Myocyte (in vitro differentiated cells): ENCODE data around the gene IL19. TPM values are rescaled to one million over a fixed set of nuclear protein-coding genes. Genes with fewer than 3 reads are reported as not detected.
"Not testable (repeated sequence)": the region's sequence is repeated elsewhere in the genome, so short reads cannot be mapped to it uniquely, and the experiment has no call there.

Experiments used
- DNase-seq: peaks from one replicate; pipeline ENCODE4 v3.0.0-alpha.2; 2012; ENCODE audit warnings: low read depth
- total RNA-seq: library from RNA; depleted of rRNA; stranded (reverse); fragments of >200 nt; gene quantifications from 2 replicates; pipeline ENCODE4 v1.2.3, GENCODE V29; 2014

IL19 gene
- total RNA-seq, 1 donor from 2014 or later = not detected

DNA sequence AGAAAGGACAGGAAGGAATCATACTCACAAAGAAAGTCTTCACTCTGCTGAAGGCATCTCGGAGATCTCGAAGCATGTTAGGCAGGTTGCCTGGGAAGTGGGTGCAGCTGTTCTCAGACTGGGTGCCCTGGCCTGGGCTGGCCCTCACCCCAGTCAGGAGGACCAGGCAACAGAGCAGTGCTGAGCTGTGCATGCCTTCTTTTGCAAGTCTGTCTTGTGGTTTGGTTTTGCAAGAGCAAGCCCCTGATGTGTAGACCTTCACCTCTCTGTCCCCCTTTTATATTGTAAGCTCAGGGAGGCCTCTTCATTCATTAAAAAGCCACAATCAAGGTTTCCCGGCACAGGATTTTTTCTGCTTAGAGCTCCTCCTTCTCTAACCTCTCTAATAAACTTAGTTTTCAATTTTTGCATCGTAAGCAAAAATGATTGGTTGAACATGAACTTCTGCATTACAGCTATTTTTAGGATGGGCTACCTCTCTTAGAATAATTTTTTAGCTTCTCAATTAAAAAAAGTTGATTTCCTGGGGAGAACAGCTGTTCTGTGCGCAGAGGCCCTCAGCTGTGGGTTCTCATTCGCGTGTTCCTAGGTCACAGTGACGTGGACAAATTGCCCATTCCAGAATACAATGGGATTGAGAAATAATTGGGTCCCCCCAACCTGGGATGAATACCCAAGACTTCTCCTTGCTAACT, 1.8 kb downstream of the IL19 start, which contains the start of gene IL10:
TSS of gene IL10 (minus strand) at position 252 of the 695 bp plus-strand sequence. CDS start at position 193, 59 bp downstream.
- peak; percentile 37 for DNase-seq

DNA sequence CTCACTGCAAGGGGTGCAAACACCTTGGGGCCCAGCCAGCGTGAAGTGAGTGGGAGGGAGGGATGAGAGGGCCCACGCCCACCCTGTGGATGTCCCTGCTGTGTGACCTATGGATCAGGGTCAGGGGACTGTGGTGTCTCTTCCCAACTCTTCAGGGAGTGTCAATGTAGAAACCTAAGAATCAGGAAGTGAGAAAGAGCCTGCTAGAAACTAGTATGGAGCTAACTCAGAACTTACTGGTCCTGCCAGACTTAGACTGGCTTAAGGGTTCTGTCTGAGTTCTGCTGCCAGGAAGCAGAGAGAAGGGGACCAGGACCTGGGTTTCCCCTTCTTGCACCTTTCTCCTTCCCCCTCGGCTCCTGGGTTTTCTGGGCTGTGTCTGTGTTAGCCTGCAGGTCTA, 3.5 kb downstream of the IL19 start:
- no peak for DNase-seq

DNA sequence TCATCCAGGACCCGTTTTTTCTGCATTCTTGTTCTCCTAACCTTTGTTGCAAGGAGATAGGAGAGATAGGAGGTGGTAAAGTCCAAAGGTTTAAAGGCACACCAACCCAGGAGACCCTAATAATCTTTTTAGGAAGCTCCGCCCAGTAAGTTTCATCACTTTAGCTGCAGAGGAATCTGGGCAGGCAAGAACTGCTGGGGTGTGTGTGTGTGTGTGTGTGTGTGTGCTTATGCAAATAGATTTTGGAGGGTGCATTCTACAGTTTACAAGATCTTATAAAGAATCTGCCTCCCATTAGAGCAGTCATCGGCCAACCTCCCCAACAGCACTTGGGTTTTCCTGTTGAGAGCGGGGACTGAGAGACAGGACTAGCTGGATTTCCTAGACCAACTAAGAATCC, 5.7 kb downstream of the IL19 start:
- DNase-seq = no peak

DNA sequence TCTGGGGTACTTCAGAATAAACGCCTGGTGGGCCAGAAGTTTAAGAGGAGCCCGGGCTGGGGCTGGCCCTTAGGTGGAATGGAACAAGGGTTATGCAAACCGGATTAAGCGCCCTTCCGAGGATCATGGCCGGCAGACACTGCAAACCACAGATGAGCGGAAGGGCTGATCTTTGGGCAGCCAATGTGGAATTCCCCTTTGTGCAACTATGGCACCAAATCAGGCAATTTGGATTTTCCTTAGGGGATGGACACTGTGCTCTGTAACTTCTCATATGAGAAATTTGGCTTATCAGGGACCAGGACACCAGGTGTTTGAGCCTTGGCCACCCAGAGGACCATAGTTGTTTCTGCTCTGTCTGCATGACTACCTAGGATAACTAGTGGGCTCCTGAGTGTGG, 7.5 kb downstream of the IL19 start:
- DNase-seq = no peak

DNA sequence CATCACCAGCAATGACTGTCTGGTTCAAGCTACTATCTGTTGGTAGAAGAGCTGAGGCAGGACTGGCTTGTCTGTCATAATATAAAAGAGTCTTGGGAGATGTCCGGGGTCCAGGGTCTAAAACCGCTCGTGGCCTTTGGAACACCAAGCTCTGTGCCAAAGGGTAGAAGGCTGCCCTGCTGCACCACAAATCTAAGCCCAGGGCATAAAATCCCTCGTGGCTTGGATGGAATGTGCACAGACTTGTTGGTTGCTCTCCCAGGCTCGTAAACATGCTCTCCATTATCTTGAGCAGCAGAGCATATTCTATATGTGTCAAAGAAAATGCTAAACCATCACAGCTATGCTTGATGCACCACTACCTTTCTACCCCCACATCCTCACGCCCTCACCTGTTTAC, 8.3 kb downstream of the IL19 start:
- not testable (repeated sequence) for DNase-seq

DNA sequence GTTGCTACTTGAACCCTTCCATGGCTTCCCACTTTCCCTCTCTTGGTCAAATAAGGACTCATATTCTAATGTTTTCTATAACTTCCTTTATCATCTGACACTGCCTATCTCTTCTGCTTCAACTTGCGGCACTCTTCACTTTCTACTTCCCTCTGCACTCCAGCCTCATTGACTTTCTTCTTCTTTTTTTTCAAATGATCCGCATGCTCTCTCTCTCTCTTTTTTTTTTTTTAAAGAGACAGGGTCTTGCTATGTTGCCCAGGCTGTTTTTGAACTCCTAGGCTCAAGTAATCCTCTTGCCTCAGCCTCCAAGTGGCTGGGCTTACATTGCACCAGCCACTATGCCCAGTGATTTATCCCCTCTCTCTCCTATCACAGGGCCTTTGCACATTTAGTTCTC, 9.1 kb downstream of the IL19 start:
- DNase-seq = no peak

DNA sequence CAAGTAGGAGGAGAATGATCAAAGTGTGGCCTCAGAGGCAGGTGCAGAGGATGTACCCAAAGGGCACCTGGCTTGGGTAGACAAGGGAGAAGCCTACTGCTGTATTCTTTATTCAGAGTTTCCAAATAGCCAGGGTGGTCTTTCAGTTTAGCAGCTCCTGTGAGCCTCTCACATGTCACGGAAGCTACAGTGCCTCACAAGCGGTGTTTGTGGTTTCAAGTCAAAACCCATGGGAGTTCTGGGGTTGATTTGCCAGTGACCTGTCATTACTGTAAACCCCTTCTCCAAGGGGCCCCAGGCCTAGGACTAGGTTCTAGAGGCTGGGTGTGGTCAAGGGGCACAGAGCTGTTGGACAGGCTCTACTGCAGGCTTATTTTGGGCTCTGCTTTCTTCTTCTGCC, 11.9 kb downstream of the IL19 start:
- DNase-seq = no peak

DNA sequence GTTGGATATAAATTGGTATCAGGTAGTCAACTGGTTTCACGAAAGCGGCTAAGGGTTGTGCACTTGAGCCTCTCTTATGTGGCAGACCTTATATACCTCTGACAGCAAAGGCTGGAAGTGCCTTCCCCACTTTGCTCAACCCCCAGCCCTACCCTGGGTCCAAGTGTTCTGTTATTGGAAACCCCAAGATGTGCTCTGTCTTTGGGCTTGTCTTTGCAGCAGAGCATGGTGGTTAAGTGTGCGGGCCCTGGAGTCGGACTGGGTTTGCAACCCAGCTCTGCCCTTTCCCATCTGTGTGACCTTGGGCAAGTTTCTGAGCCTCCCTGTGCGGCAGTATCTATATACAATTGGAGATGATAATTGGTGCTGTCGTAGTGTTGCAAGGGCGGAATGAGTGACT, 12.9 kb downstream of the IL19 start:
- DNase-seq = no peak

DNA sequence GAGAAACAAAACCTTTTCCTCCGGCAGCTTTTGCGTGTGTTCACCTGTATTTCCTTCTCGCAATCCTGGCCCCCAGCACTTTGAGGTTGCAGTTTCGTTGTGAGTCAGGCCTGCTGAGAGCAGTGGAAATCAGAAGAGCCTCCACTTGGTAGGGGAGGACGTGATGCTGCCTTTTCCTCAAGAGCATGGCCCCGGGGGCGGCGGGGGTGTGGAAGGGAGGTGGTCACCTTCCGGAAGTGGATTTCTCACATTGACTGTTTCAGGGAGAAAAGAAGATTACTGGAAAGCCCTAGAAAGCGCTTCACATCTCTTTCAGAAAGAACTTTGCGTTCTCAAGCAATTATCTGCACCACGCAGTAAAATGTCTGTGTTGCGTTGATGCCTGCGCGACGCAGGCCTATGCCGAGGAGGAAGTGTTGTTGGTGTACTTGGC, 13.9 kb downstream of the IL19 start:
- no peak for DNase-seq

DNA sequence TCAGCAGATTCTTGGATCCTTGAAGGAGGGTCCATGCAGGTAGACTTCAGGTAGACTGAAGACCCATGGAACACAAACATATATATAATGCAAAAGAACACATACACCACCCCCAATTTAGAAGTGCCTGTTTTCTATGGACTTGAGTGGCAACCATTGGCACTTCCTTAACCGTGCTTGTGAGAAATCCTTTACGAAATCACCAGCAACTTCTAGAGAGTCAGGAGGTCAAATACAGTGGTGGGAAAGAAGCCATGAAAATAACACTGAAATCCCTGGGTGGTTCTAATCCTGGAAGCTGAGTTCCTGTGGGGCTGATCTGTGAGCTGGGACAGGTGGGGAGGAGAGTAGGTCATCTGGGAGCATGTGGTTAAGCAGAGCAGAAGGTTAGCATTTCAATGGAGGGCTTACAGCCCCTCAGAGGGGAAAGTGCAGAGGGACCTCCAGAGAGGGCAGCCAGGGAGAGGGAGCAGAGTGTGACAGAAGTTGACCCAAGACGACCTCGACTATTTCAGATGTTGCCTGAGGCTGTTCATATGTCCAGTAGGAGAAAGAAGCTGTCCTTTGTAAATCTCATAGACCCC, 14.7 kb downstream of the IL19 start:
- DNase-seq = no peak

DNA sequence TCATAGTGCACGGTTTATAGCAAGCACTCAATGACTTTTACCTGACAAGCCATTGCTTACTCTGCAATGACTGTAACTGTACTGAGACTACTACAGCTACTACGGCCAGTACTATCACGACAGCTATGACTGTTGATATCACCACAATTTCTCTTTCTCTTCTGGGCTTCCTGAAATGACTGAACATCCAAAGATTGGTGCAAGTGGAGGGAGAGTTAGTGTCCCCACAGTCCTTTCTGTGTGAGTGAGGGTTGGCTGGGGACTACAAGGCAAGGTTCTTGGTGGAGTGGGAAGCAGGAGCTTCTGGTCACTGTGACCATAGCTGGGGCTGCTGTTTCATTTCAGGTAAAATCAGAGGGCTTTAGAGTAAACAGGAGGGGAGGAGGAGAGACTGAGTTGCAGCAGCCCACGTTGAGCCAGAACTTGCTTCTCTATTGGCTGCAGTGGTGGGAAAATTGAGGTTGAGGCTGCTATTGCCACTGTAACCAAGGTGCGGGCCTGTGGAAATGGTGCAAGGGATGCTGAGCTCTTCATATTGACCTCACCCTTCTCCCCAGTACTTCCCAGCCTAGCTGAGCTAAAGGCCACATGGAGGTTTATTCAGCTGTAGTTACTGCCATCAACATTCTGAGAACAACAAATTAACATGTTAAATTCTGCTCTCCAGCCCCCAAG, 15.8 kb downstream of the IL19 start:
- DNase-seq = no peak

DNA sequence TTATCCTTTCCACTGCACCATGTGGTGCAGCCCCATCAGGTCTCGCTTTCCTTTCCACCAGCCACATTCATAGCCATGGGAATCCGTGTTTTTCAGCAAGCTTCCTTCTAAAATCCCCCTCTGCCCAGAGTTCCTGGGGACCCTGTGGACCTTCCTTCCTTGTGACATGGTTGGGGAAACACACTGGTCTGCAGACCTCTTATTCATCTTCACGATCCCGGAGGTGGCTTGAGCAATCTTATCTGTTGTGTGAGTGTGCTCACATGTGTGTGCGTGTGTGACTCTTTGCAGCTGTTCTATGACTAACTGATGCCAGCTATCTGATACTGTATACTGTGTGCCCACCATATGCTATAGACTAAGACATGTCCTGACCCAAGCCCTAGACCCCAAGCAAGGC, 17.3 kb downstream of the IL19 start:
- peak; percentile 18 for DNase-seq

DNA sequence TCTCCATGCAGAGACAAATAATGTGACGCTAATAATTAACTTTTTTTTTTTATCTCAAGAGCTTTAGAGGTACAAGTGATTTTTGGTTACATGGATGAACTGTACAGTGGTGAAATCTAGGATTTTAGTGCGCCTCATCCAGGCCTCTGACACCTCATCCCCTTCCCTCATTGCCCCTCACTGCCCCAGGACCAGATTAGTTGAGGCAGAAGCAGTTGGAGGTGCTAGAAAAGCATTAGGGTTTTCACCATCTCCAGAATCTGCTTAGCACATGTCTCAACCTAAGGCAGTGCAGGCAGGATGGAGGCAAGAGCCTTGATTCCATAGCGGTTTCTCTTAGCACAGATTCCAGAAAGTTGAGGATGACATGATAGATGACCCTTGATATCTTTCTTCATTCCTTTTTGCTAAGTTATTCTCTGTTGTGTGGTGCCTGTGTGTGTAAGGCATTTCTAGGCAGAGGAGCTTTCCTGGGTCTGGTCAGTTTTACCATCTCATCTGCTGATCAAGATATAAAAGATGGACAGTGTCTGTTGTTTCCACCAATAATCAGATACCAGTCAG, 18.0 kb downstream of the IL19 start:
- DNase-seq = no peak

DNA sequence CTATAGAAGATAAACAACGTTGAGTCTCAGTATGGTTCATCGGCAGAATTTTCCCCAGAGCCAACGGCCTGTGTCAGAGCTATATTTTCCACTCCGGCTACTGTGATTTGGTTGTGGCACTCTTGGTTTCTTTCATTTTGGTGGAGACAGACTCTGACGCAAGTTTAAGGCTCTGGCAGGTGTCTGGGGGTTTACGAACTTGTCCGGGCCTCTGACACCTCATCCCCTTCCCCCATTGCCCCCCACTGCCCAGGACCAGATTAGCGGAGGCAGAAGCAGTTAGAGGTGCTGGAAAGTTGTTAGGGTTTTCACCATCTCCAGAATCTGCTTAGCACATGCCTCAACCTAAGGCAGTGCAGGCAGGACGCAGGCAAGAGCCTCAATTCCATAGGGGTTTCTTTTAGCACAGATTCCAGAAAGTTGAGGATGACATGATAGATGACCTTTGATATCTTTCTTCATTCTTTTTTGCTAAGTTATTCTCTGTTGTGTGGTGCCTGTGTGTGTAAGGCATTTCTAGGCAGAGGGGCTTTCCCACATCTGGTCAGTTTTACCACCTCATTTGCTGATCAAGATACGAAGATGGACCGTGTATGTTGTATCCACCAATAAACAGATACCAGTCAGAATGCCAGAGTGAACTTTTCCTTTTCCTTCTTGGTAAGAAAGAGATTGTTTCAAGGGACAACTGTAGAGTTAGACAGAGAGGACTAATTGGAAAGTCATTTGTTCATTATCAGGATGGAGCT, 20.1 kb downstream of the IL19 start:
- no peak for DNase-seq

DNA sequence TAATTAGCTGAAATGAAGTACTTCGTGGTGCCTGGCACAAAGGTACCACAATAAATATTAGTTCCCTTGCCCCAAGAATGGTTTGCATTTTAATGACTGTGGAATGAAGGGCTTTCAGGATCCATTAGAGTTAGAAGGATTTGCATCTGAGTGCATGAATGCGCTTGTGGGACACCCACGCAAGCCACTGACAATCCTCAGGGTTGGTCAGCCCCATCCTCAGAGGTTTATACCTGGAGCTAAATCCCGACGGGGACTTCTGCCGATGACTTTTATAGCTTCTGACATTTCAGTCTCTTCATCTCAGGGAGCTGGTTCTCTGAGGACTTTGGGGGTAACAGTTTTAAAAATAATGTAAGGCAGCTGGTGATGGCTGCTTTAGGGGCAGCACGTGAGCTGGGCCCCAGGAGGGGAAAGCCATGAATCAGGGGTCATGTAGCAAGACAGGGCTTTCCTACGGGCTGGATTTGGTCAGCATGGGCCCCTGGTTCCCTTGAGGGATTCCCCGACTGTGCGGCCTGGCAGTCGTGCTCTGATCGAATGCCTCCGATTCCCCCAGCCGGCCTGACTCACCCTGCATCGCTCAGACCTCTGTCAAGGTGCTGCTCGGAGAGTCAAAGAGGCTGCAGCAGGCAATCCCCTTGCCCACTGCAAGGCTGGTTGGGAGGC, 22.5 kb downstream of the IL19 start:
- no peak for DNase-seq

DNA sequence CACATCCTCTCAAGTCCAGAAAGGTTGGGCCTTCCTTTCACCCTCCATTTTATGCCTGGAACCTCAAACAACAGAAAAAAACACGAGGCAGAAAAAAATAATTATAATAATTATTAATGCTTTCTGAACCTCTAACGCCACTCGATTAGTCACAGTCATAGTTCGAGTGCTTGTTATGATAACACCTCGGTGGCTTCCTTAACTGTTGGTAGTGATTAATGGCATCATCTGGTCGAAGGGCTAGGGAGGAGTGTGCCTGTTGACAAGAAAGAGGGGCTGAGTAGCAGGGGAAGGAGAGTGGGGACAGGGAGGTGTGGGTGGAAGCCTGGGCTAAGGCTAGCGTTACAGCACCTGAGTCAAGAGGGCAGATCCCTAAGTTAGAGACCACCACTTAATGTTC, 23.0 kb downstream of the IL19 start:
- no peak for DNase-seq

DNA sequence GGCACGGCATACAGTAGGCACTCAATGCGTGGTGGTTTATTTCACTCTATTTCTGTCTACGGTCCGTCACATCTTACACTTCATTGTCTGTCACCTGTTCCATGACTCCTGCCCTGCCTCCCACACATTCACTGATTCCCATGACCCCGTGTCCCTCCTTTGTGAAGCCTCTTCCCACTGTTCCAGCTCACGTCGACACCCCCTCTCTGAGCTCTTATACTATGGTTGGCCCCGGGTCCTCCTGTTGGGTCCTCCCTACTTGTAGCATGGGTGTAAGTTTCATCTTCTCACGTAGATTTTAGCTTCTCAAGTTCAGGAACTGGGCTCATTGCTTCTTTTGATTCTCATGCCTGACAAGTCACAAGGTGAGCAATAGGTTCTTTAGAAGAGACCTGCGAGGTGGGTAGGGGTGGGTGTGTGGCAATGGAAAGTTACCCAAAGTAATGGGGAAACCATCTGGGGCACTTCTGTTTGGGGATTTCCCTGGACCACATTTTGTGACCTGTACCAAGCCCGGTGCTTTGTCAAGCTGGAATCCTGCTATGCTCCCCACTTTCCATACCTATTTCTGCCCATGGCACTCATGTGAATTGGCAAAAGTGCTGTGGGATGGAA, 23.8 kb downstream of the IL19 start:
- no peak for DNase-seq

DNA sequence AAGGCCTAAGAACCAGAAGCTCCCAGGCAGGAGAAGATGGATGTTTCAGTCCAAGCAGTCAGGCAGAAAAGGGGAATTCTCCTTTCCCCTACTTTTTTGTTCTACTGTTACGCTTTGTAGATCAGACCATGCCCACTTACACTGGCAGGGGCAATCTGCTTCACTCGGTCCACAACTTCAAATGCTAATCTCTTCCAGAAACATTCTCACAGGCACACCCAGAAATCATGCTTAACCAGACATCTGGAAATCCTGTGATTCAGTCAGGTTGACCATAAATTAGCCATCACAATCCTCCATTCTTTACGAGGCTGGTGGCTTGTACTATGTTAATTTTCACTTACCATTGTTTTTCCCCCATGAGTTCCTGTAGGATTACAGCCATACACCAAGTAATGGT, 25.5 kb downstream of the IL19 start:
- DNase-seq = no peak

DNA sequence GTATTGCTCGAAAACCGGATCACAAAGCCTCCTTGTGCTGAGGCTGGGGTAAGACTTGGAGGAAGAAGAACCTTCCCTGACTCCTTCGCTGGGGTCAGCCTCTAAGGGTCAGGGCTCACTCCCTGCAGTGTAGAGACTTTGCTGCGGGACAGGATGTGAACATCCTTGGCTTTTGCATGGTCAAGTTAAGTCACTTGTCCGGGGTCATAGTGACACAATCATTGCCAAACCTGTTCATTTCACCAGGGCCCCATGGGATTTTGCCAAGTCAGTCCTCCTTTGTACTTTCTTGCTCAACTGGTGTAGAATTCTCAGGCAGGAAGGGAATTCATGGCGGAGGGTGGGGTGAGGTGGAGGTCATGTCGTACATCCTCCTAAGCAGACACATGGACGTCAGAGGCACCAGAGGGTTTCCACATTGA, 26.4 kb downstream of the IL19 start:
- DNase-seq = no peak

DNA sequence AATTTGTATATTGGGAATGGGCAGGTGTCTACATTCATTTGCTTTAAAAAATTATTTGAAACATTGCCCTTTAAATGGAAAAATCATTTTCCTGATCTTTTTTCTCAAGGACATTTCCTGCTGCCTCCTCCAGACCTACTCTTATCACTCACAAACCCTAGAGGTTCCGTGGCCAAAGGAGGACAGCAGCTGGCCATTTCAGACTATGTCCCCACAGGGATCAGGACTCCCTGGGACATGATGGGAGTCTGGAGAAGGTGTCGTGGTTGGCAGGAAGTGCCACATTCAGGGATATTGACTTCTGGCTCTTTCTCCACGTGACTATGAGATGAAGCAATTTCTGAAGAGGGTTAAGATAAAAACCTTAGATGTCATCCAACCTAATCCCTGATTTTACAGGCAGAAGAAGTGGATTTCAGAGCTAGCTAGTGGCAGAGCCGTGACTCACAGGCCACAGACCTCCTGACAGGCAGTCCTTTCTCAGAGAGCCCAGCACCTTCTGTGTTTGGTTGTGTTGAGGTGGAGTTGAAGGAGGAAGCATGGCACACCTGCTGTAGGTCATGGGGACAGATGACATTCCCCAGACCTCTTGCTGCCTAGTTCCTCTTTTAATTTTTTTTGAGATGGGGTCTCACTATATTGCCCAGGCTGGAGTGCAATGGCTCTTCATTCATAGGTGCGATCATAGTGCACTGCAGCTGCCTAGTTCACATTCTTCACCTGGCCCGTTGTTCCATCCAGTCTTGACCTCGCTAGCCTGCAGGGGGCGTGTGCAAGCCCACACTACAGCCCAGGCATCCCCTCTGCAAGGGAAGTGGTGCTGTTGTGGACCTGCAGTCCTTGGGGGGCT, 27.2 kb downstream of the IL19 start:
- DNase-seq = peak; percentile 19
